Neural cell (in vitro differentiated cells): ENCODE results near the gene PPM1D.

Experiments
- CTCF ChIP-seq: fragments of 450-650 bp; IDR thresholded peaks from 2 replicates; pipeline ENCODE4 v1.5.1; 2014; ENCODE audit warnings: antibody characterized with exemption, mild to moderate bottlenecking, moderate library complexity; ENCODE audit not compliant: poor library complexity, severe bottlenecking
- EP300 ChIP-seq: fragments of 450-650 bp; conservative IDR thresholded peaks from 2 replicates; pipeline ENCODE4 v1.6.1; 2014; ENCODE audit warnings: antibody characterized with exemption, mild to moderate bottlenecking, moderate library complexity; ENCODE audit not compliant: poor library complexity, severe bottlenecking
- EZH2 ChIP-seq: fragments of 200-600, 300-800 bp; shearing (Covaris generic), sonication (generic); IDR thresholded peaks from 2 replicates; pipeline ENCODE4 v1.6.1; 2014; ENCODE audit warnings: antibody characterized with exemption, low read length, borderline replicate concordance, mild to moderate bottlenecking; ENCODE audit not compliant: insufficient read depth, poor library complexity, severe bottlenecking
- MXI1 ChIP-seq: fragments of 450-650 bp; conservative IDR thresholded peaks from 2 replicates; pipeline ENCODE4 v1.6.1; 2014; ENCODE audit warnings: antibody characterized with exemption, mild to moderate bottlenecking; ENCODE audit not compliant: poor library complexity, severe bottlenecking

- TF ChIP-seq EZH2 (no peak), CTCF (no peak), EP300 (no peak), MXI1 (no peak)
Measured at GRCh38 chr17:60631119-60631518, 31.1 kb downstream of the PPM1D start.
